ENCODE results near the gene TTLL1.
"Not testable (repeated sequence)": the region's sequence is repeated elsewhere in the genome, so short reads cannot be mapped to it uniquely, and the experiment has no call there.

TTLL1 gene

GRCh38 chr22:43109921-43110443, 20.8 kb upstream of the TTLL1 start:
- DNase-seq = no peak

- no peak for DNase-seq
Measured at GRCh38 chr22:43109511-43109910, 20.3 kb upstream of the TTLL1 start.

GRCh38 chr22:43106302-43106701, 17.1 kb upstream of the TTLL1 start:
- no peak for DNase-seq

DNA sequence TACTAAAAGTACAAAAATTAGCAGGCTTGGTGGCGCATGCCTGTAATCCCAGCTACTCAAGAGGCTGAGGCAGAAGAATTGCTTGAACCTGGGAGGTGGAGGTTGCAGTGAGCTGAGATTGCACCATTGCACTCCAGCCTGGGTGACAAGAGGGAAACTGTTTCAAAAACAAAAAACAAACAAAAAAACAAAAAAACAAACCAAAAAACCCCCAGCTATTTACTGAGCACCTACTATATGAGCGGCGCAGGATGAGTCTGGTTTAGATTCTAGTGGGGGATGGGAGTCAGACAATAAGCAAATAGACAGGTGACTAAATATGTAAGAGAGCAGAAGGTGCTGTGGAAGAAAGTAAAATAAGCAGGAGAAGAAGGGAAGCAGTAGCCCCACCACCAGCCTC, 15.8 kb upstream of the TTLL1 start:
- not testable (repeated sequence) for DNase-seq

DNA sequence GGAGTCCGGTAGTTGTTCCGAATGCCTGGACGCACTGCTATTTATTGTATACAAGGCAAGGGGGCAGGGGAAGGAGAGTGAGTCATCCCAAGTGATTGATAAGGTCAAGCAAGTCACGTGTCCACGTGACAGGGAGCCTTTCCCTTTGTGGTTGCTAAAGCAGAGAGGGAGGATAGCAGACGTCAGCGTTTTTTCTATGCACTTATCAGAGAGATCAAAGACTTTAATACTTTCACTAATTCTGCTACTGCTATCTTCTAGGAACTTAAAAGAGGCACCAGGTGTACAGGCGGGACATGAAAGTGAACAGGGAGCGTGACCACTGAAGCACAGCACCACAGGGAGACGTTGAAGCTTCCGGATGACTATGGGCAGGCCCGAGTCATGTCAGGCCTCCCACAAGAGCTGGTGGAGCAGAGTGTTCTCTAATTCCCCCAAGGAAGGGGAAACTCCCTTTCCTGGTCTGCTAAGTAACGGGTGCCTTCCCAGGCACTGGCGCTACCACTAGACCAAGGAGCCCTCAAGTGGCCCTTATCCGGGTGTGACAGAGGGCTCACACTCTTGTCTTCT, 14.9 kb upstream of the TTLL1 start:
- DNase-seq = peak; percentile 25

DNA sequence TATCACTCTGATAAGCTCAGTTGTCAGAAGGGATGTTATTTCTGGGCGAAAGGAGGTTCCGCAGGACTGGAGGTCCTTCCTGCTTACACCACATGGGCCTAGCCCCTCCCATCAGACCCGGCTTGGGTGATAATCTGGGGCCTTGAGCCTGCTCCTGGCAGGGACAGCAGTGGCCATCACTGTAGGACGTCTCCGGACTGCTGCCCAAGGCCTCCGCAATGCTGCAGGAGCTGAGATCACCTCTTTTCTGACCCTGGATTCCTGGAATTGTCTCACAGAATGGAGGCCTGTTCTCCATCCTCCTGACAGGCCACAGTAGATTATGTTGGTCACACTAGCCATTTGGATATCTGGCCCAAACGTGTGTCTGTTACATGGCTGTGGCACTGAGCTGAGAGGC, 12.1 kb upstream of the TTLL1 start:
- DNase-seq = no peak

DNA sequence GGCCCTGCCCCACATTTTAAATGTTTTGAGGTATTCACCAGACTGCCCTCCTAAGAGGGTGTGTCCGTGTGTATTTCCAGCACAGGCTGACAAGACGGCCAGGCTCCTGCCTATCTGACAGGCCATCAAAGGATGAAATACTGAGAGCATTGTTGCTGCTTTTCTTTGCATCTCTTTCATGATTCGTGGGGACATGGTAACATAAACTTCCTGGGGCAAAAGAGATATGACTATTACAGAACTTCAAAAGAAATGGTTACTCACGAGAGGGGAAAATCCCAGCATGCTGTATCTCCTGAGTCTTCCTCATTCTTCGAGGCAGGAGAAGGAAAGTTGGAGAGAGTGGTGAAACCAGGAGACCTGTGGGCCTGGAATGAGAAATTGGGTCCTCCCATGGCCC, 11.0 kb upstream of the TTLL1 start:
- no peak for DNase-seq

- DNase-seq = no peak
Measured at GRCh38 chr22:43099095-43099494, 9.9 kb upstream of the TTLL1 start.

GRCh38 chr22:43098356-43098755, 9.2 kb upstream of the TTLL1 start:
- no peak for DNase-seq

DNA sequence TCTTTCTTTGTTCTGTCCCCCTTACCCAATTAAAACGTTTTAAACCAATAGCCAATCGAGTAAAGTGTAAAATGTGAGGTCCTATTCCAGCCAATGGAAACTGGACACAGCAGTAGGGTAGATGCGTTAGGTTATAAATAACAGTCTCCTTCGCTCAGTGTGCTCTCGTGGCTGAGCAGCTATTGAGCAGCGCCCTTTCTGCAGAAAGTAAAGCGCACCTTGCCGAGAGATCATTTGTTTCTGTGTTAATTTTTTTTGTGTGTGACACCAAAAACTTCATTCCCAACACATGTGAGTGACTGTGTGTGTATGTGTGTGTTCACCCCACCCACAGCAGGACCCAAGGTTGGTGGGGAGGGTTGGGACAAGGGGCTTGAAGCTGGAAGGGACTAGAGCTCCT, 7.2 kb upstream of the TTLL1 start:
- no peak for DNase-seq

GRCh38 chr22:43094551-43094950, 5.4 kb upstream of the TTLL1 start:
- DNase-seq = no peak

- DNase-seq = no peak
Measured at GRCh38 chr22:43094085-43094484, 4.9 kb upstream of the TTLL1 start.

DNA sequence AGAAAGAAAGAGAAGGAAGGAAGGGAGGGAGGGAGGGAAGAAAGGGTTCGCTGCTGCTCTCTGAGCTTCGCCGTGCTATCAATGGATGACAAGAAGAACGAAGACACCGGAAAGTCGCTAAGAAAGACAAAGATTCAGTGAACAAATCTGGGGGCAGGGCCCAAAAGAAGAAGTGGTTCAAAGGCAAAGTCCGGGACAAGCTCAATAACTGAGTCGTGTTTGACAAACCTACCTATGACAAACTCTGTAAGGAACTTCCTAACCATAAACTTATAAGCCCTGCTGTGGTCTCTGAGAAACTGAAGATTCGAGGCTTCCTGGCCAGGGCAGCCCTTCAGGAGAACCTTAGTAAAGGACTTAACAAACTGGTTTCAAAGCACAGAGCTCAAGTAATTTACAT, 2.9 kb upstream of the TTLL1 start:
- no peak for DNase-seq

DNA sequence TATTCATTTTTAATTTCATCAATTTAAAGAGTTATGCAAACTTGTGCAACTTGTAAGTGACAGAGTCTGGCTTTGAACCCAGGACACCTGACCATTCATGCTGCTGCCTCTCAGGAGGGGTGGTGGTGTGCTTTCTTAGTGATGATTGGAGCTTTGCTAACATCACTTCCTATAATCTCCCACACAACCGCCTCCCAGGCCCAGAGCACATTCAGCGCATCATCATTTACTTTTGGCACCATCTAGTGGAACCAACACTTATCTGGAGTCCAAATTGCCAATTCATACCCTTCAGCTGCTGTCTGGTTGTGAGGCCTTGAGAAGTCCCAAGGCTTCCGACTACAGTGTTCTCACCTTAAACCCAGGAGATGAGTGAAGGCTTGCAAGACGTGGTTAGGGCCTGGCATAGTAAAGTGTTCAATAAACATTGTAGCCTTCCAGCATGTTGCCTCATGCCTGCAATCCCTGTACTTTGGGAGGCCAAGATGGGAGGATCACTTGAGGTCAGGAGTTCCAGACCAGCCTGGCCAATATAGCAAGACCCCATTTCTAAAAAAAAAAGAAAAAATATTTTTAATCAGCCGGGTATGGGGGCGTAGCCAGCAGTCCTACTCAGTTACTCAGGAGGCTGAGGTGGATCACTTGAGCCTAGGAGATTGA, 1.1 kb upstream of the TTLL1 start:
- peak; percentile 61 for DNase-seq

- no peak for DNase-seq
Measured at GRCh38 chr22:43088627-43088983, 586 bp downstream of the TTLL1 start.

DNA sequence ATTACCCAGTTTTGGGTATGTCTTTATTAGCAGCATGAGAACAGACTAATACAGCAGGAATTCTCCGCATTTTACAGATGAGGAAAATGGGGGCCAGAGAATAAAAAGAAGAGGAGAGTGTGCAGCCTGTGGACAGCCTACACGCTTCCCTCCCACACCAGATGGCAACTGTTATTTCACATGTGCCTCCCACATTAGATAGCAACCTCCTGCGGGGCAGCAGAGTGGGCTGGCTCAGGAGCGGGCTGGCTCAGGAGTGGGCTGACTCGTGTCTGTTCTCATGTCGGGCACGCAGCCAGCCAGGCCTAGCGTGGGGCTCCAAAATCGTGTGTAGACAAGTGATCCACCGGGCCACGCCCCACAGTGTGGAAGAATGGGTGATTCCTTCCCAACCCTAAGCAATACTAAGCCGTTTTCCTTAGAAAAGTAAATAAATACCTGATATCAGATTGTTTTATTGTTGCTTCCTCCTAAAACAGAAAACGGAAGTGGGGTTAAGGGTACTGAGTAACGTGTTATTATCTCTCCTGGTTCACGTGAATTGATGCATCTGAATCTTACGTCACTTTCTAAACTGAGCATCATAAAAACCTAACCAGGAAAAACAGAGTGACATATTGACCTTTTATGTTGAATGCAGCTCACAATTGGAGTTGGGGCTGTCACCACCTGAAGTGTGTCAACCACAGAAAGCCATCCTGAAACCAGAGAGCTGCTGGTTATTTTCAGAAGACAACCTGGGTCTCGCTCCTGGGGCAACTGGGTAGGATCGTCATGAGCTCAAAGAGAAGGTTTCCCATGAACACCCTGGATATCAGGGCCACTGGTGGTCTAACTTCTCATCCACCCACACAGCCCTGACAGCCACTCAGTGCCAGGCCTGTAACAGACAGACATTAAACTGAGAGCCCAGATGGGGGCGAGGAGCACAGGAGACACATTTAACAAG, 3.3 kb downstream of the TTLL1 start:
- no peak for DNase-seq

GRCh38 chr22:43081968-43082367, 7.2 kb downstream of the TTLL1 start:
- no peak for DNase-seq

DNA sequence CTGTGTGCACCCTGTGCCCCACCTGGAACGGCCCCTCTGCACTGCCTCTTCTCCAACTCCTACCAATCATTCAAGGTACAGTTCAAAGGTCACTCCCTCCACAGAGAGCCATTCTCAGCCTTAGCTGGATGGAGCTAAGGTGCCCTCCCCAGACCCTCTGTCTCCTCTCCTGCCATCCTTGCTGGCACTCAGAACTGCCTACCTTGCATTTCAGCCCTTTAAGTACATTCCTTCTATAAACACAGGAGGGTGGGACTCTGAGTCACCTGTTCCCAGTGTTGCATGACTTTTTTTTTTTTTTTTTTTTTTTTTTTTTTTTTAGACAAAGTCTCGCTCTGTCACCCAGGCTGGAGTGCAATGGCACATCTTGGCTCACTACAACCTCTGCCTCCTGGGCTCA, 8.6 kb downstream of the TTLL1 start:
- DNase-seq = no peak

- DNase-seq = no peak
Measured at GRCh38 chr22:43079742-43080141, 9.4 kb downstream of the TTLL1 start.

GRCh38 chr22:43078522-43078921, 10.7 kb downstream of the TTLL1 start:
- DNase-seq = no peak

DNA sequence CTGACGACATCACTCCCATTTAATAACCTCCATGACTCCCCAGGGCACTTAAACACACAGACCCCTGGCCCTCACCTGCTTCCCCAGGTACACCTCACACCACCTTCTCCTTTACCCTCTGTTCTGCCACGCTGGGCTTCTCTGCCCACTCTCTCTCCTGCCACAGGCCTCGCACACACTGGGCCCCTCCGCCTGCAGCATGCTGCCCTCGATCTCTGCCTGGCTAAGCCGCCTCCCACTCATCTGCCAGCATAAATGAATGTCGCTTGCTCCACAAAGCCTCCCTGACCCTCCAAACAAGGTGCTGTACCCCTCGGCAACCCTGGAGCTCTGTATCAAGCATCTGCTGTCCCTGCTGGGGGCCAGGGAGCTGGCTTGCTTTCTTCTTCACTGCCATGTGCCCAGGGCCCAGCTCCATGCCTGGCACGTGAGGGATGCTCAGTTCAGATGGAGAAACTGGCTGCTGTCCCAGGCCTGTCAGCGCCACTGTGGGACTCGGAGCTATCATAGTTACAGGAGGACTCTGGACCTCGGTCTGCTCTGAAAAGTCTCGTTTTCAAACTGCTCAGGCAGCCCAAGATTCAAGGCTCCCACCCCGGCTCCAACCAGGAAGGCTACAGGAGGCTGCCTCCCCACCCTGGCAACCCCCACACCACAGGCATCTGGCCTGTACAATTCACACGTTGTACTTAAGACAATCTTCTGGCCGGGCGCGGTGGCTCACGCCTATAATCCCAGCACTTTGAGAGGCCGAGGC, 11.9 kb downstream of the TTLL1 start:
- DNase-seq = no peak

DNA sequence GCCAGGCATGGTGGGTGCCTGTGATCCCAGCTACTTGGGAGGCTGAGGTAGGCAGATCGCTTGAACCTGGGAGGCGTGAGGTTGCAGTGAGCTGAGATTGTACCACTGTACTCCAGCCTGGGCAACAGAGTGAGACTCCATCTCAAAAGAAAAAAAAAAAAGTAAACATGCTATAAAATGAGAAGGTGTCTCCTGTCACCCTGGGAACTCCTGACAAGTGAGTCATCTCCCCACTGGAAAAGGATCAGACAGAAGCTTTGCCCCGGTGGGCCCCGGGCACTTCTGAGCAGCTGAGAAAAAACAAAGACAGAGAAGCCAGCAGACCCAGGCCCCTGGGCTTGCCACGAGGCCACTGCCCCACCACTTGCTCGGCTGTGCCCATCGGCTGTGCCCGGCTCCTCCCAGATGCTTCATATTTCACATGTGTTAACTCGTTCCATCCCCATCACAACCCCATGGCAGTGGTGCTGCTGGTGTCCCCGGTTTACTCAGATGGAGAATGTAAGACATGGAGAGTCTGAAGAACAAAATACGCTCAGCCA, 22.3 kb downstream of the TTLL1 start:
- DNase-seq = no peak

GRCh38 chr22:43066134-43066533, 23.1 kb downstream of the TTLL1 start:
- no peak for DNase-seq
